Measurements from ENCODE around the gene MESP2. TPM values are rescaled to one million over a fixed set of nuclear protein-coding genes. Genes with fewer than 3 reads are reported as not detected.

The MESP2 gene
- total RNA-seq, 1 experiment from 2014 or later: 0.28 TPM

- Histone ChIP-seq H3T11ph (ENCODE audit: low read length) (no peak overlapping the region), H4K91ac (ENCODE audit: insufficient read length, low read depth, low read length) (no peak overlapping the region), H3K79me2 (ENCODE audit: insufficient read depth, low read length) (no peaks in the 10 kb centered on the region), H3K9ac (ENCODE audit: extremely low read depth, insufficient read length, low read length) (no peak overlapping the region), H3K23ac (ENCODE audit: insufficient read length, low read depth, low read length) (no peak overlapping the region), H4K5ac (ENCODE audit: insufficient read length, low read depth, low read length) (no peak overlapping the region), H3K23me2 (ENCODE audit: insufficient read length, low read depth, low read length, poor library complexity, severe bottlenecking) (no peaks in the 10 kb centered on the region), H3K4me2 (ENCODE audit: insufficient read depth, insufficient read length, low read length) (no peak overlapping the region), H4K20me1 (ENCODE audit: control insufficient read depth, insufficient read depth, insufficient read length) (no peaks in the 10 kb centered on the region), H3K4me1 (ENCODE audit: insufficient read depth, low read length) (no peaks in the 10 kb centered on the region), H2BK15ac (ENCODE audit: low read depth, low read length) (no peak overlapping the region), H3K27me3 (ENCODE audit: insufficient read depth, low read length) (peaks cover 9% of the 10 kb centered on the region; the same call in 1 of the 2 replicates), H2BK20ac (ENCODE audit: low read depth, low read length, poor library complexity, severe bottlenecking) (no peak overlapping the region), H2AK5ac (ENCODE audit: insufficient read length, low read length) (no peak overlapping the region), H3K79me1 (ENCODE audit: insufficient read depth, low read depth, low read length, poor library complexity, severe bottlenecking) (no peaks in the 10 kb centered on the region), H2BK5ac (ENCODE audit: insufficient read length, low read length) (no peak overlapping the region), H2BK120ac (ENCODE audit: low read depth, low read length, poor library complexity, severe bottlenecking) (no peak overlapping the region), H3K18ac (ENCODE audit: insufficient read length, low read depth, low read length) (no peak overlapping the region), H2BK12ac (ENCODE audit: insufficient read length, low read depth, low read length) (no peak overlapping the region), H4K8ac (replicated peaks; ENCODE audit: insufficient read length, low read depth, low read length) (no peak overlapping the region), H3K27ac (ENCODE audit: insufficient read length, low read depth, low read length) (no peak overlapping the region), H3K14ac (ENCODE audit: insufficient read depth, low read length) (no peak overlapping the region; the same call in 1 of the 2 replicates), H3K4ac (ENCODE audit: low read depth, low read length) (no peak overlapping the region), H2AFZ (ENCODE audit: low read length) (no peak overlapping the region), H3K56ac (ENCODE audit: insufficient read length, low read depth, low read length) (no peak overlapping the region), H3K9me3 (ENCODE audit: control insufficient read depth, low read depth, low read length) (no peaks in the 10 kb centered on the region)
- Mint-ChIP-seq H3K36me3 (ENCODE audit: insufficient read depth in 1 of 3, low read depth in 3 of 3) (no peaks in the 10 kb centered on the region), H3K27me3 (ENCODE audit: low read depth) (peaks cover 58% of the 10 kb centered on the region), H3K9me3 (no peaks in the 10 kb centered on the region), H3K4me3 (no peak overlapping the region), H3K27ac (no peak overlapping the region), H3K4me1 (peaks cover 10 to 11% of the 10 kb centered on the region in 2 experiments)
- DNase-seq: no peak
- no peak for TF ChIP-seq CTCF (conservative IDR thresholded peaks at IDR 0.05)
- no CpG with 5 or more reads among the region's 4 CpGs for WGBS (ENCODE audit: extremely low coverage, insufficient read length, low lambda C conversion rate)
These were observed 20.4 kb upstream of the MESP2 start for GRCh38 chr15:89755701-89756100.
